Endothelial cell of umbilical vein (primary cell): Measurements from ENCODE around the gene TPCN2. TPM values are rescaled to one million over a fixed set of nuclear protein-coding genes. Genes with fewer than 3 reads are reported as not detected.

Experiments used
- BruUV-seq: library from RNA; stranded (reverse); fragments of 400-500 nt; replicated peaks from 2 replicates; lab custom pipeline; 2021; lab: Mats Ljungman, UMichigan
- CTCF ChIA-PET: fragments of 300-600, 350-600 bp; sonication (Branson Sonifier 250); formaldehyde crosslinking; loops from one replicate; lab custom pipeline; 2021; ENCODE audit warnings: antibody characterized with exemption, inconsistent platforms; lab: Charles Lee
- POLR2A ChIA-PET: fragments of 300-600, 350-600 bp; sonication (Branson Sonifier 250); formaldehyde crosslinking; loops from one replicate; lab custom pipeline; 2021; ENCODE audit warnings: antibody characterized with exemption, inconsistent platforms; lab: Charles Lee
- DNase-seq: peaks from one replicate; pipeline ENCODE4 v3.0.0-alpha.2; 2011; ENCODE audit warnings: low read depth, low spot score
- FAIRE-seq: peaks from 2 replicates; lab custom pipeline; 2011; peaks lifted over from hg19 to GRCh38; lab: Jason Lieb, UNC
- H2AFZ ChIP-seq: 2 replicates; pipeline ENCODE4 v1.6.0; 2012; ENCODE audit warnings: low read depth, low read length, control low read depth, inconsistent platforms
- H3K27ac ChIP-seq: 2 replicates; pipeline ENCODE4 v1.5.1; 2011; ENCODE audit warnings: low read depth, mild to moderate bottlenecking, control low read depth, low read length, moderate library complexity; ENCODE audit not compliant: insufficient read depth
- H3K27me3 ChIP-seq, 2 experiments: 2 replicates each; pipeline versions ENCODE4 v1.6.0 to v1.6.1; 2011; ENCODE audit warnings: low read length in 2 of 2, mixed read lengths in 1 of 2; ENCODE audit not compliant: control insufficient read depth in 2 of 2, insufficient read depth in 2 of 2
- H3K36me3 ChIP-seq, 2 experiments: 2 replicates in 1 of 2; 3 replicates in 1 of 2; pipeline ENCODE4 v1.5.1; 2011; ENCODE audit warnings: low read length in 2 of 2, mild to moderate bottlenecking in 1 of 2, moderate library complexity in 1 of 2; ENCODE audit not compliant: control insufficient read depth in 2 of 2, insufficient read depth in 2 of 2; ENCODE audit errors: extremely low read depth in 1 of 2
- H3K4me1 ChIP-seq: 3 replicates; pipeline ENCODE4 v1.5.1; 2011; ENCODE audit warnings: mild to moderate bottlenecking, low read length; ENCODE audit not compliant: control insufficient read depth, insufficient read depth; ENCODE audit errors: extremely low read depth
- H3K4me2 ChIP-seq: 2 replicates; pipeline ENCODE4 v1.6.1; 2011; ENCODE audit warnings: low read length, control low read depth, mixed read lengths; ENCODE audit not compliant: insufficient read depth
- H3K4me3 ChIP-seq, 3 experiments: fragments of 200-600 bp in 1 of 3; sonication (generic), shearing (Covaris generic) in 1 of 3; replicated peaks in 1 of 3; 2 replicates each; pipeline ENCODE4 v1.5.1; 2011 to 2016; ENCODE audit warnings: control low read depth in 3 of 3, low read length in 3 of 3, mild to moderate bottlenecking in 2 of 3, inconsistent platforms in 1 of 3, low read depth in 1 of 3, moderate library complexity in 1 of 3; ENCODE audit not compliant: insufficient read depth in 1 of 3
- H3K79me2 ChIP-seq: 2 replicates; pipeline ENCODE4 v1.6.0; 2012; ENCODE audit warnings: low read length, inconsistent platforms; ENCODE audit not compliant: control insufficient read depth, insufficient read depth
- H3K9ac ChIP-seq: replicated peaks from 2 replicates; pipeline ENCODE3; 2011; ENCODE audit warnings: low read length, control low read depth; ENCODE audit not compliant: insufficient read depth; ENCODE audit errors: extremely low read depth
- H3K9me1 ChIP-seq: replicated peaks from 3 replicates; pipeline ENCODE4 v1.6.0; 2011; ENCODE audit warnings: mild to moderate bottlenecking, low read length; ENCODE audit not compliant: control insufficient read depth, insufficient read depth; ENCODE audit errors: extremely low read depth
- H3K9me3 ChIP-seq: replicated peaks from 2 replicates; pipeline ENCODE4 v1.5.1; 2012; ENCODE audit warnings: low read length, inconsistent platforms; ENCODE audit not compliant: control insufficient read depth, insufficient read depth
- H4K20me1 ChIP-seq: replicated peaks from 2 replicates; pipeline ENCODE3; 2011; ENCODE audit warnings: mild to moderate bottlenecking, low read length; ENCODE audit not compliant: control insufficient read depth, insufficient read depth; ENCODE audit errors: extremely low read depth
- EZH2 ChIP-seq: IDR thresholded peaks from 2 replicates; pipeline ENCODE4 v1.6.1; 2012; ENCODE audit warnings: borderline replicate concordance, low read depth, mild to moderate bottlenecking, moderate library complexity, low read length, inconsistent platforms; ENCODE audit not compliant: severe bottlenecking
- FOS ChIP-seq: IDR thresholded peaks from 2 replicates; pipeline ENCODE4 v1.6.1; 2011; ENCODE audit warnings: mild to moderate bottlenecking, low read length, moderate library complexity, borderline replicate concordance; ENCODE audit not compliant: insufficient read depth
- GATA2 ChIP-seq: IDR thresholded peaks from 2 replicates; pipeline ENCODE4 v1.7.0; 2011; ENCODE audit warnings: low read depth, mild to moderate bottlenecking, moderate library complexity, mixed read lengths, low read length; ENCODE audit not compliant: insufficient read length, insufficient read depth
- JUN ChIP-seq: IDR thresholded peaks from 2 replicates; pipeline ENCODE4 v1.6.1; 2011; ENCODE audit warnings: borderline replicate concordance, low read depth; ENCODE audit not compliant: insufficient read length, insufficient read depth
- MYC ChIP-seq: IDR thresholded peaks from one replicate; pipeline ENCODE4 v1.6.1; 2011; ENCODE audit warnings: mild to moderate bottlenecking, low read depth, low read length
- POLR2A ChIP-seq: IDR thresholded peaks from 2 replicates; pipeline ENCODE4 v1.6.1; 2012; ENCODE audit warnings: low read depth, mild to moderate bottlenecking, control low read depth, low read length
- POLR2AphosphoS5 ChIP-seq: IDR thresholded peaks from 2 replicates; pipeline ENCODE4 v1.6.1; 2012; ENCODE audit warnings: low read depth, mild to moderate bottlenecking, control low read depth, low read length, moderate library complexity; ENCODE audit not compliant: insufficient read depth
- dilution Hi-C: fragments of 300-500 bp; cut with MboI; formaldehyde crosslinking; loops from one replicate; pipeline ENCODE4 v1.15.0; 2019; ENCODE audit warnings: low sequenced_read_pairs; ENCODE audit not compliant: extremely low pct_ligation_motif_present
- intact Hi-C: fragments of 100-400 bp; cut with micrococcal nuclease; formaldehyde crosslinking; loops from one replicate; pipeline ENCODE4 v1.10.0; 2022
- polyA plus RNA-seq, 4 experiments: library from polyadenylated mRNA; depleted of rRNA in 3 of 4; stranded (reverse) in 3 of 4; unstranded in 1 of 4; fragments of >200 nt; gene quantifications; 2 replicates each; pipeline versions ENCODE4 v1.2.1 to v1.2.3, GENCODE V29; 2011 to 2012; ENCODE audit warnings: missing spikeins in 1 of 4
- total RNA-seq: library from RNA; stranded (reverse); gene quantifications from 2 replicates; pipeline ENCODE4 v1.2.3, GENCODE V29; 2021
- TF ChIP-seq, protein P1 (sequence below), 2 donors: IDR thresholded peaks; 1 replicate in 1 of 2; 2 replicates in 1 of 2; pipeline ENCODE4 v1.5.1; 2011; ENCODE audit warnings: low read length in 2 of 2, mild to moderate bottlenecking in 2 of 2, moderate library complexity in 2 of 2, control low read depth in 1 of 2, inconsistent platforms in 1 of 2, low read depth in 1 of 2; ENCODE audit not compliant: insufficient read depth in 1 of 2; ENCODE audit errors: extremely low read depth in 1 of 2
- TF ChIP-seq, protein P2 (sequence below): IDR thresholded peaks from 2 replicates; pipeline ENCODE4 v1.6.1; 2011; ENCODE audit not compliant: insufficient read depth, insufficient read length

TPCN2 gene
- total and polyA plus RNA-seq, 2 donors (not counting 3 experiments of a cell fraction or from before 2014, with no cell fraction given), result 10.3 to 13.4 TPM

DNA sequence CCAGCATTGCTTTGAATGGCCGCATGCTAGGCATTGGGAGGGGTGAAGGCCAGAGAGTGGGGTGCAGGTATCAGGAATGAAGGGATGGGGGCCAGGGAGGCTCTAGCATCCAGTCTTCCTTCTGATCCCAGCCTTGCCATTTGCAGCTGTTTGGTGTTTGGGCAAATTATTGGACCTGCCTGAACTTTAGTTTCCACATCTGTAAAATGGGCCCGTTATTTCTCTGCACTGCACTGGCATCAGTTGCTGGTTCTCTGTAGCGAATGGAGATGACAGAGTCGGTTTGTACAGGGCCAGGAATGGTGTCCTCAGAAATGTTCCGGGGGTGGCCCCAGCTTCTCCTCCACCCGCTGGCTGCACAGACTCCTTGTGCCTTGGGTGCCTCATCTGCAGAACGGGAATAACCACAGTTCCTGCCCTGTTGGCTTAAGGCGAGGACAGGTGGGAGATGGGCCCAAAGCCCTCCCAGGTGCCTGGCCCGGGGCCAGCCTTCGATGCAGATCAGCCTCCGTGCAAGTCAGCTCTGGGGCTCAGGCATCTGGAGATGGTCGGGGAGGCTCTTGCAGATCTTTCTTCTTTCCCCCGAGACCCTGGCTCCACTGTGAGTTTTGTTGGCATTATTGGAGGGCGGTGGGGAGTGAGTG, 55.6 kb downstream of the TPCN2 start:
- H2AFZ ChIP-seq, result no peak overlapping the region
- H3K79me2 ChIP-seq, result no peaks in the 10 kb centered on the region
- H3K27ac ChIP-seq, result no peak overlapping the region
- no peaks in the 10 kb centered on the region for H3K9me1 ChIP-seq
- dilution Hi-C loops, result loop anchor here (25.0 kb wide), 1 partner anchor 558 kb away; no protein-coding TSS in a partner anchor
- BruUV-seq, result no TSS peak
- no peak overlapping the region for H3K4me3 ChIP-seq
- CTCF ChIA-PET, result interaction anchor here (2.1 to 9.0 kb wide), 4 partner anchors 27 to 570 kb away, joined by 8 to 154 read pairs (median 29); partner anchors contain the start of genes CCND1 and LTO1
- intact Hi-C loops, result loop anchor here (5.0 to 10.0 kb wide), 2 partner anchors 190 to 553 kb away; partner anchors contain the start of gene MYEOV
- no peaks in the 10 kb centered on the region for H3K36me3 ChIP-seq
- H3K9me3 ChIP-seq, result no peaks in the 10 kb centered on the region
- no peak for DNase-seq
- peaks cover 0 to 9% of the 10 kb centered on the region in 2 experiments for H3K27me3 ChIP-seq
- peaks cover 5% of the 10 kb centered on the region for H3K4me1 ChIP-seq
- no peak overlapping the region for H3K9ac ChIP-seq
- no peak overlapping the region for H3K4me2 ChIP-seq
- FAIRE-seq, result no peak
- POLR2A ChIA-PET, result no interaction called here
- H4K20me1 ChIP-seq, result no peaks in the 10 kb centered on the region
- TF ChIP-seq, protein P1, sequence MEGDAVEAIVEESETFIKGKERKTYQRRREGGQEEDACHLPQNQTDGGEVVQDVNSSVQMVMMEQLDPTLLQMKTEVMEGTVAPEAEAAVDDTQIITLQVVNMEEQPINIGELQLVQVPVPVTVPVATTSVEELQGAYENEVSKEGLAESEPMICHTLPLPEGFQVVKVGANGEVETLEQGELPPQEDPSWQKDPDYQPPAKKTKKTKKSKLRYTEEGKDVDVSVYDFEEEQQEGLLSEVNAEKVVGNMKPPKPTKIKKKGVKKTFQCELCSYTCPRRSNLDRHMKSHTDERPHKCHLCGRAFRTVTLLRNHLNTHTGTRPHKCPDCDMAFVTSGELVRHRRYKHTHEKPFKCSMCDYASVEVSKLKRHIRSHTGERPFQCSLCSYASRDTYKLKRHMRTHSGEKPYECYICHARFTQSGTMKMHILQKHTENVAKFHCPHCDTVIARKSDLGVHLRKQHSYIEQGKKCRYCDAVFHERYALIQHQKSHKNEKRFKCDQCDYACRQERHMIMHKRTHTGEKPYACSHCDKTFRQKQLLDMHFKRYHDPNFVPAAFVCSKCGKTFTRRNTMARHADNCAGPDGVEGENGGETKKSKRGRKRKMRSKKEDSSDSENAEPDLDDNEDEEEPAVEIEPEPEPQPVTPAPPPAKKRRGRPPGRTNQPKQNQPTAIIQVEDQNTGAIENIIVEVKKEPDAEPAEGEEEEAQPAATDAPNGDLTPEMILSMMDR (IDR thresholded peaks at IDR 0.05; ENCODE audit: extremely low read depth in 1 of 2, insufficient read depth in 1 of 2, low read depth in 1 of 2, low read length in 2 of 2), result no peak
- TF ChIP-seq JUN, result no peak
- TF ChIP-seq GATA2, result no peak
- no peak for TF ChIP-seq EZH2
- TF ChIP-seq POLR2A, result no peak
- no peak for TF ChIP-seq POLR2AphosphoS5
- TF ChIP-seq FOS, result no peak
- no peak for TF ChIP-seq MYC
- TF ChIP-seq, protein P2, sequence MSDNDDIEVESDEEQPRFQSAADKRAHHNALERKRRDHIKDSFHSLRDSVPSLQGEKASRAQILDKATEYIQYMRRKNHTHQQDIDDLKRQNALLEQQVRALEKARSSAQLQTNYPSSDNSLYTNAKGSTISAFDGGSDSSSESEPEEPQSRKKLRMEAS, result no peak
